ENCODE results near the gene MEGF6.
"Not testable (repeated sequence)": the region's sequence is repeated elsewhere in the genome, so short reads cannot be mapped to it uniquely, and the experiment has no call there.

Gene MEGF6

DNA sequence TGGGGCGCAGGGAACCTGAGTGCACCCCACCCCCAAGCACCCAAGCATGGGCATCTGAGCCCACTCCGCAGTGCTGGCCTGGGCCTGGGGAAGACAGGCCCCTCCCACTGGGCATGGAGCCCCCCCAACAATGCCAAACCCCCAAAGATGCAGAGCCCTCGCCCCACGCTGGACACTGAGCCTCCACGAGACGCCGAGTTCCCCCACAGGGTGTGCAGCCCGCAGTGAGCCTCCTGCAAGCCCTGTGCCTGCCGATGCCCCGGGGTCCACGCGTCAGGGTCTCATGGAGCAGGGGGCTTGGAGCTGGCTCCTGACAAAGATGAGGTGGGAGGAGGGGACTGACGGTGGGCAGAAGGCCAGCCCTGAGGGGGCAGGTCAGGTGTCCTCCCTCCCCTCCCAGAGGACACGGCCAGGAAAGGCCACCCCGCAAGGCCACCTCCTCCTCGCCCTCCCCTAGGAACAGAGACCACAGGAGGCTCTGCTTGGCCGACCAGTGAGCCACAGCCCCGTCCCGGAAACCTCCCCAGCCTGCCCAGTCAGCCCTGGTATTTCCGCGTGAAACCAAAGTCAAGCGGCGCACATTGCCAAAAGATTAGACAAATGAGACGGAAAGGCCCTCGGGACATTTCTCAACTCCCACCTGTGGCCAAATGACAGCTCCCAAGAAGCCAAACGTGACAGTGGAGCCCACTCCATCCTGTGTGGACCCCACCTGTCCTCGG is 33.4 kb downstream of the MEGF6 start:
- no peak overlapping the region for H3K4me3 ChIP-seq (ENCODE audit: low read depth, low read length)
- no peak for DNase-seq (ENCODE audit: low read depth)
- TF ChIP-seq, protein P1, sequence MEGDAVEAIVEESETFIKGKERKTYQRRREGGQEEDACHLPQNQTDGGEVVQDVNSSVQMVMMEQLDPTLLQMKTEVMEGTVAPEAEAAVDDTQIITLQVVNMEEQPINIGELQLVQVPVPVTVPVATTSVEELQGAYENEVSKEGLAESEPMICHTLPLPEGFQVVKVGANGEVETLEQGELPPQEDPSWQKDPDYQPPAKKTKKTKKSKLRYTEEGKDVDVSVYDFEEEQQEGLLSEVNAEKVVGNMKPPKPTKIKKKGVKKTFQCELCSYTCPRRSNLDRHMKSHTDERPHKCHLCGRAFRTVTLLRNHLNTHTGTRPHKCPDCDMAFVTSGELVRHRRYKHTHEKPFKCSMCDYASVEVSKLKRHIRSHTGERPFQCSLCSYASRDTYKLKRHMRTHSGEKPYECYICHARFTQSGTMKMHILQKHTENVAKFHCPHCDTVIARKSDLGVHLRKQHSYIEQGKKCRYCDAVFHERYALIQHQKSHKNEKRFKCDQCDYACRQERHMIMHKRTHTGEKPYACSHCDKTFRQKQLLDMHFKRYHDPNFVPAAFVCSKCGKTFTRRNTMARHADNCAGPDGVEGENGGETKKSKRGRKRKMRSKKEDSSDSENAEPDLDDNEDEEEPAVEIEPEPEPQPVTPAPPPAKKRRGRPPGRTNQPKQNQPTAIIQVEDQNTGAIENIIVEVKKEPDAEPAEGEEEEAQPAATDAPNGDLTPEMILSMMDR (conservative IDR thresholded peaks at IDR 0.05; ENCODE audit: low read depth, low read length): no peak

DNA sequence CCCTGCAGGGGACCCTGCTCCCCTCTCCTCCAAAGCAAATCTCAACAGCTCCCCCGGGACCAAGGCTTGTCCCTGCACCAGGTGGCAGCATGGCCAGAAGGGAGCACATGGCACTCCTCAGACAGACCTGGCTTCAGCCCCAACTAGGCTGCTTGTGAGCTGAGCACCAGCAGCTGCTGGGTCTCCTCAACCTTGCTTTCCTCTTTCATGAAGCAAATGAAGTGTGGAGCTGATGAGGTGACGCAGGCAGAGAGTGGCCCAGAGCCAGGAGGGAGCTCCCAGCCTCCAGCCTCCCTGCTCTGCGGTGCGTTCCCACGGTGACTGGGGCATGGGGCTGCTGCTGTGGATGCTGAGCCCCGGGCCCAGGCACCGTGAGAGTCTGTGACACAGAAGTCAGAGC is 34.0 kb downstream of the MEGF6 start:
- H3K4me3 ChIP-seq (ENCODE audit: low read depth, low read length): no peak overlapping the region
- peak; percentile 13 for DNase-seq (ENCODE audit: low read depth)
- TF ChIP-seq, protein P1 (conservative IDR thresholded peaks at IDR 0.05; ENCODE audit: low read depth, low read length): no peak

DNA sequence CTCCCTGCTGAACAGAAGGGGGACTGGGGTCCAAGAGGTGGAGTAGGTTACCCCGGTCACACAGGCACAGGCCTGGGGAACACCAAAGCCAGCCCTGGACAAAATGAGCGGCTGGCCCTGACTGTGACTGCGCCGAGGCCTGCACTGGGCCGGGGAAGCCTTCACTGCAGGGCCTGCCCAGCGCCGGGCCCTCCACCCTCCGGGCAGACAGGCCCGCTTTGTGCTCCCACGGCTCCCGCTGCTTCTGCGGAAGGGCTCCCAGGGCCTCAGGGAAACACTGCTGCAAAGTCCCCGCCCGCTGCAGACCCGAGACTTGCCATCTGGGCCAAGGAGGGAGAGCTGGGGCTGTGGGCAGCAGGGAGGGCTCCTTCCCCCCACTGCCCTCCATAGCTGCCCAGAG is 35.3 kb downstream of the MEGF6 start:
- TF ChIP-seq, protein P1 (conservative IDR thresholded peaks at IDR 0.05; ENCODE audit: low read depth, low read length): no peak
- no peak overlapping the region for H3K4me3 ChIP-seq (ENCODE audit: low read depth, low read length)
- DNase-seq (ENCODE audit: low read depth): no peak

DNA sequence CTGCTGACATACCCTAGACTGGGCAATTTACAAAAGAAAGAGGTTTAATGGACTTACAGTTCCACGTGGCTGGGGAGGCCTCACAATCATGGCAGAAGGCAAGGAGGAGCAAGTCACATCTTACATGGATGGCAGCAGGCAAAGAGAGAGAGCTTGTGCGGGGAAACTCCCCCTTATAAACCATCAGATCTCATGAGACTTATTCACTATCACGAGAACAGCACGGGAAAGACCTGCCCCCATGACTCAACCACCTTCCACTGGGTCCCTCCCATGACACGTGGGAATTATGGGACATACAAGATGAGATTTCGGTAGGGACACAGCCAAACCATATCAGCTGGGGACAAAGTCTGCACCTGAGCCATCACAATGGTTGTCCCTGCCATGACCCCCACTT is 35.8 kb downstream of the MEGF6 start:
- DNase-seq (ENCODE audit: low read depth); H3K4me3 ChIP-seq (ENCODE audit: low read depth, low read length): not testable (repeated sequence)

DNA sequence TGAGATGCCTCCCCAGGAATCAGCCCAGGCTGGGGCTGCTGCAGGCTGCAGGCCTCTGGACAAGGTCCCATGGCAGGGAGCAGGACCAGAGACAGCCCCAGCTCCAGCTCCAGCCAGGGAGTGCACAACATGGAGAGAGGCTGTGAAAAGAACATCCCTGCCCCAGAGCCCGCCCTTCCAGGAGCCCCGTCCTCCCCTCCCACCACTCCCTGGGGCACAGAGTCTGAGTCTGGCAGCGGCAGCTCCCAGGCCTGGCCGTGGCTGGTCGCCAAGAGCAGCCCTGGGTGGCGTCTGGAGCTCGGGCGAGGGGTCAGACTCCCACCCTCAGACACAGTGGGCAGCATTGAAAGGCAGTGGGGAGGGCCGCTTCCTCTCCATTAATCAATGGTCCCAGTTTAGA is 37.8 kb downstream of the MEGF6 start:
- TF ChIP-seq, protein P1 (conservative IDR thresholded peaks at IDR 0.05; ENCODE audit: low read depth, low read length): no peak
- no peak overlapping the region for H3K4me3 ChIP-seq (ENCODE audit: low read depth, low read length)
- DNase-seq (ENCODE audit: low read depth): no peak

DNA sequence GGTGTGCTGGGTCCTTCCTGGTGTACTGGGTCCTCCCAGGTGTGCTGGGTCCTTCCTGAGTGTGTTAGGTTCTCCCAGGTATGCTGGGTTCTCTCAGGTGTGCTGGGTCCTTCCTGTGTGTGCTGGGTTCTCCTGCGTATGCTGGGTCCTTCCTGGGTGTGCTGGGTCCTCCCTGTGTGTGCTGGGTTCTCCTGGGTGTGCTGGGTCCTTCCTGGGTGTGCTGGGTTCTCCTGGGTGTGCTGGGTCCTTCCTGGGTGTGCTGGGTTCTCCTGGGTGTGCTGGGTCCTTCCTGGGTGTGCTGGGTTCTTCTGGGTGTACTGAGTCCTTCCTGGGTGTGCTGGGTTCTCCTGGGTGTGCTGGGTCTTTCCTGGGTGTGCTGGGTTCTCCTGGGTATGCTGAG is 38.7 kb downstream of the MEGF6 start:
- not testable (repeated sequence) for H3K4me3 ChIP-seq (ENCODE audit: low read depth, low read length); DNase-seq (ENCODE audit: low read depth)

DNA sequence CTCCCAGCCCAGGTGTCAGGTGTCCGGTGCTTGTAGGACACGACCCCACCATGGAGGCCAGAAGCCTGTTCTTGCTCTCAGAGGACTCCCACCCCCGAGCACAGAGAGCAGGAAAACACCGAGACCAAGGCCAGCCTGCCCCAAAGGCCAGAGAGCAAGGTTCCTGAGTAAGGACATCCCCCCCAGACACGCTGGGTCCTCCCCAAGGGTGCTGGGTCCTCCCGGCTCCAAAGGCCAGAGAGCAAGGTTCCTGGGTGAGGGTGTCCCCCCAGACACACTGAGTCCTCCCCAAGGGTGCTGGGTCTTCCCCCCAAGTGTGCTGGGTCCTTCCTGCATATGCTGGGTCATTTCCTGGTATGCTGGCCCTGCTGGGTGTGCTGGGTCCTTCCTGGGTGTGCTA is 40.0 kb downstream of the MEGF6 start:
- DNase-seq (ENCODE audit: low read depth): no peak
- TF ChIP-seq, protein P1 (conservative IDR thresholded peaks at IDR 0.05; ENCODE audit: low read depth, low read length): no peak
- H3K4me3 ChIP-seq (ENCODE audit: low read depth, low read length): no peak overlapping the region

DNA sequence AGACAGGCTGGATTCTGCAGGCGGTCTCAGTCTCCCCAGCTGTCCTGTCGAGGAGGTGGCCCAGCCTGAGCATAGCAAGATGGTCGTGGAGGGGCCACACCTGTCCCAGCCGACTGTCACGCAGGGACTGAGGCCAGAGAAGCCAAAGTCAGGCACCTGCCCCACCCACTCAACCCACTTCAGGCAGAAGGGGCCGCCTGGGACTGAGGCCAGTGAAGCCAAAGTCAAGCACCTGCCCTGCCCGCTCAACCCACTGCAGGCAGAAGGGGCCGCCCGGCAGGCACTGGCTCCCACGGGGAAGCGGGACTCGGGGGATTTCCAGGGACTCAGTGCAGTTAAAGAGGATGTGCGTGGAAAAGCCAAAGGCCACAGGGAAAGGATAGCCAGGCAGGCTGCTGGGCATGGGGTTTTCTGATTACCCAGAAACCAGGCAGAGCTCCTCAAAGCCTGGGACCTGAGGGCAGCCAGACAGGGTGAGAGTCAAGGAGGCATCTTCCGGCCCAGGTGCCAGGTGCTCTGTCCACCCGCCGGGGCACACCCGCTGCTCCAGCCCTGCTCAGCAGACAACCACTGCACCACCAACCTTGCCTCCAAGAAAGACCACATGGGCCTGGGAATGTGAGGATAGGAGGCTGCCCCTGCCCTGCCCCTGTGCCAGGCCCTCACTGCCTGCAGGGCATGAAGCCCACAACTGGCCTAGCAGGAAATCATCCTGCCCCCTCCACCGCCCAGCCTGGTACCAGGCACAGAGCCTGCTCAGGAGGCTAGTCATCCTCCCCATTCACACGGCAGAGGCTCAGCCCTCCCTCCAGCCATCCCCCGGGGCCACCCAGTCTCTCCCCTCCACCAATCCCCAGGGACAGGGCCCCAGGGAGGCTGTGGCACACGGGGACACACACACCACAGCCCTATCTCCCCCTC is 41.0 kb downstream of the MEGF6 start:
- H3K4me3 ChIP-seq (ENCODE audit: low read depth, low read length): no peak overlapping the region
- DNase-seq (ENCODE audit: low read depth): no peak
- TF ChIP-seq, protein P1 (conservative IDR thresholded peaks at IDR 0.05; ENCODE audit: low read depth, low read length): no peak
